ENCODE measurements around the gene KIF24.

DNA sequence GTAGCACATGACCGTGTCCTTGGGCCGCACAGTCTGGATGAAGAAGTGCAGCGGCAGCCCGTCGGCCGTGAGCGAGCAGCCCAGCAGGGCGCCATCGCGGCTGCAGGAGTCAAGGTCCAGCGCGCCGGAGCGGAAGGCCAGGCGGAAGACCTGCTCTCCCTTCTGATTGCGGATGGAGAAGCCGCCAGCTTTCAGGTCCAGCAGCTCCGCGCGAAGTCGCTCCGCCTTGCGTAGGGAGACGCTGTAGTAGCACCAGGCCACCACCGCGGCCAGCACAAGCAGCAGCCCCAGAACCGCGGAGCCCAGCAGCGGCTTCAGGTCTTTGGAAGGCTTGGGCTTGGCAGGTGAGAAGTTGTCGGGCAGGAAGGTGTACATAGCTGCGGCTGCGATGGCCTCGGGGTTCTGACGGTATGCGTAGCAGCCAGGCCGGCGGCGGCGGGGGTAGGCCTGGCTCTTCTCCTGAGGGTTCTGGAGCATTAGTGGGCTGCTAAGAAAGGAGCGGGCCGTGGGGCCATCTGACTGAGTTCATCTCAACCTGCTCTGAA, 43.5 kb upstream of the KIF24 start:
- TF ChIP-seq GATA2 (IDR thresholded peaks at IDR 0.05; ENCODE audit: low read depth, low read length) (no peak), GATA3 (IDR thresholded peaks at IDR 0.05; ENCODE audit: low read depth, low read length) (no peak)

Measured in SH-SY5Y (cell line).